Fibroblast of pulmonary artery (primary cell): ENCODE data around the gene ADAMTSL5.

ENCODE experiments used
- DNase-seq: peaks from one replicate; pipeline ENCODE4 v3.0.0-alpha.2; 2010; ENCODE audit warnings: low read depth
- H3K4me3 ChIP-seq: replicated peaks from 2 replicates; pipeline ENCODE4 v1.5.1; 2011; ENCODE audit warnings: low read depth, mild to moderate bottlenecking, control low read depth, low read length, moderate library complexity
- CTCF ChIP-seq: IDR thresholded peaks from 2 replicates; pipeline ENCODE4 v1.5.1; 2011; ENCODE audit warnings: mild to moderate bottlenecking, control low read depth, low read length, inconsistent platforms; ENCODE audit errors: missing control alignments

The ADAMTSL5 gene

GRCh38 chr19:1473085-1473851 lies 39.6 kb downstream of the ADAMTSL5 start:
- no peak for TF ChIP-seq CTCF
- no peak for DNase-seq

GRCh38 chr19:1472231-1473084 lies 40.4 kb downstream of the ADAMTSL5 start:
- H3K4me3 ChIP-seq: no peak overlapping the region
- TF ChIP-seq CTCF: no peak
- no peak for DNase-seq

More at GRCh38 chr19:1473085-1473851, 39.6 kb downstream of the ADAMTSL5 start:
- H3K4me3 ChIP-seq: no peak overlapping the region

GRCh38 chr19:1471515-1472160 lies 41.2 kb downstream of the ADAMTSL5 start:
- no peak for TF ChIP-seq CTCF
- no peak for DNase-seq
- H3K4me3 ChIP-seq: no peak overlapping the region

GRCh38 chr19:1471010-1471514 lies 41.8 kb downstream of the ADAMTSL5 start:
- DNase-seq: no peak
- no peak for TF ChIP-seq CTCF
- H3K4me3 ChIP-seq: peak overlapping the region; percentile 43

- peak overlapping the region; percentile 43 for H3K4me3 ChIP-seq
- no peak for DNase-seq
- no peak for TF ChIP-seq CTCF
Observed at GRCh38 chr19:1470305-1471009, 42.4 kb downstream of the ADAMTSL5 start.

- TF ChIP-seq CTCF: no peak
- DNase-seq: no peak
- peak overlapping the region; percentile 43 for H3K4me3 ChIP-seq
Observed at GRCh38 chr19:1470055-1470304, 42.8 kb downstream of the ADAMTSL5 start.
